HepG2 (cell line): ENCODE data around the gene GLRX2. TPM values are rescaled to one million over a fixed set of nuclear protein-coding genes. Genes with fewer than 3 reads are reported as not detected.
A peak's percentile ranks its signal among the peaks of the same experiment; 100 is the strongest.

Experiments
- ATAC-seq: fragments of 200-7000 bp; cut with Tn5 transposase; 3 replicates; pipeline ENCODE4 v1.9.1; 2020; ENCODE audit warnings: mild to moderate bottlenecking, moderate library complexity
- BruUV-seq: library from RNA; stranded (reverse); fragments of 400-500 nt; replicated peaks from 2 replicates; lab custom pipeline; 2021; lab: Mats Ljungman, UMichigan
- CTCF ChIA-PET: fragments of 300-600 bp; formaldehyde crosslinking; extraction: SDS; loops from one replicate; lab custom pipeline; 2021; ENCODE audit warnings: low total read pairs, inconsistent platforms, low intra/inter-chr PET ratio; lab: Yijun Ruan, JAX
- POLR2A ChIA-PET: fragments of 350-600 bp; sonication (Branson Sonifier 250); formaldehyde crosslinking; loops from one replicate; lab custom pipeline; 2020; ENCODE audit warnings: antibody characterized with exemption, inconsistent platforms; lab: Yijun Ruan, JAX
- DNase-seq: peaks from one replicate; pipeline ENCODE4 v3.0.0-alpha.2; 2015; ENCODE audit warnings: low spot score
- FAIRE-seq: peaks from 3 replicates; lab custom pipeline; 2011; peaks lifted over from hg19 to GRCh38; lab: Jason Lieb, UNC
- H2AFZ ChIP-seq: one replicate; pipeline ENCODE4 v1.6.1; 2011; ENCODE audit warnings: low read length, inconsistent platforms
- H3K27ac ChIP-seq: fragments of 300-600 bp; 3 replicates; pipeline ENCODE4 v1.8.0; 2011; ENCODE audit warnings: mixed run types, mild to moderate bottlenecking, mixed read lengths, low read length, inconsistent platforms; ENCODE audit not compliant: insufficient read depth; ENCODE audit errors: extremely low read length
- H3K27me3 ChIP-seq, 2 experiments: fragments of 200-600 bp in 1 of 2; 2 replicates in 1 of 2; 3 replicates in 1 of 2; pipeline versions ENCODE4 v1.6.0 to v1.8.0; 2011; ENCODE audit warnings: low read length in 2 of 2, mild to moderate bottlenecking in 2 of 2, moderate library complexity in 2 of 2, inconsistent platforms in 1 of 2; ENCODE audit not compliant: insufficient read depth in 2 of 2, control insufficient read depth in 1 of 2
- H3K36me3 ChIP-seq, 2 experiments: fragments of 200-600 bp in 1 of 2; replicated peaks in 1 of 2; 2 replicates in 1 of 2; 3 replicates in 1 of 2; pipeline versions ENCODE4 v1.5.1 to v1.8.0; 2011; ENCODE audit warnings: low read length in 2 of 2, inconsistent platforms in 1 of 2; ENCODE audit not compliant: insufficient read depth in 2 of 2, control insufficient read depth in 1 of 2
- H3K4me1 ChIP-seq: 2 replicates; pipeline ENCODE4 v1.5.1; 2012; ENCODE audit warnings: low read length, inconsistent platforms; ENCODE audit not compliant: insufficient read depth
- H3K4me2 ChIP-seq: 2 replicates; pipeline ENCODE4 v1.6.0; 2011; ENCODE audit warnings: low read depth, low read length, inconsistent platforms
- H3K4me3 ChIP-seq, 3 experiments: fragments of 200-600 bp in 1 of 3; sonication (generic), shearing (Covaris generic) in 1 of 3; replicated peaks in 1 of 3; 2 replicates each; pipeline ENCODE4 v1.5.1; 2011 to 2016; ENCODE audit warnings: low read length in 3 of 3, inconsistent platforms in 2 of 3, low read depth in 2 of 3, mild to moderate bottlenecking in 2 of 3, control low read depth in 1 of 3, mixed read lengths in 1 of 3; ENCODE audit not compliant: insufficient read depth in 1 of 3
- H3K79me2 ChIP-seq: one replicate; pipeline ENCODE4 v1.6.1; 2011; ENCODE audit warnings: low read length, inconsistent platforms; ENCODE audit not compliant: insufficient read depth
- H3K9ac ChIP-seq: 2 replicates; pipeline ENCODE4 v1.6.0; 2011; ENCODE audit warnings: mild to moderate bottlenecking, low read depth, low read length, inconsistent platforms; ENCODE audit not compliant: insufficient read depth
- H3K9me3 ChIP-seq: 2 replicates; pipeline ENCODE4 v1.5.1; 2012; ENCODE audit warnings: mild to moderate bottlenecking, low read length
- H4K20me1 ChIP-seq: 2 replicates; pipeline ENCODE4 v1.6.0; 2011; ENCODE audit warnings: inconsistent platforms, mild to moderate bottlenecking, low read length, moderate library complexity; ENCODE audit not compliant: insufficient read depth
- CREM ChIP-seq, 2 experiments: sonication (generic) in 1 of 2; formaldehyde crosslinking in 1 of 2; IDR thresholded peaks; 2 replicates each; pipeline versions ENCODE4 v1.4.0 to v1.6.1; 2016 to 2020; ENCODE audit warnings: antibody characterized with exemption in 1 of 2, mild to moderate bottlenecking in 1 of 2, missing genetic modification reagents in 1 of 2
- DNMT1 ChIP-seq: sonication (generic); formaldehyde crosslinking; IDR thresholded peaks from 2 replicates; pipeline ENCODE4 v1.5.1; 2020; ENCODE audit warnings: mild to moderate bottlenecking, missing genetic modification reagents
- ERF ChIP-seq: IDR thresholded peaks from 2 replicates; pipeline ENCODE4 v1.6.1; 2018; ENCODE audit warnings: missing biosample characterization, missing genetic modification reagents
- ESRRA ChIP-seq: sonication (generic); formaldehyde crosslinking; IDR thresholded peaks from 2 replicates; pipeline ENCODE4 v1.5.1; 2020; ENCODE audit warnings: mild to moderate bottlenecking, low read depth, missing genetic modification reagents
- JUN ChIP-seq: sonication (generic); formaldehyde crosslinking; IDR thresholded peaks from 2 replicates; pipeline ENCODE4 v1.4.0; 2020; ENCODE audit warnings: mild to moderate bottlenecking, missing genetic modification reagents
- MYPOP ChIP-seq: sonication (generic); formaldehyde crosslinking; IDR thresholded peaks from 2 replicates; pipeline ENCODE4 v1.8.1; 2023; ENCODE audit warnings: mild to moderate bottlenecking, moderate library complexity, missing genetic modification reagents
- NONO ChIP-seq, 2 experiments: fragments of 450-650 bp in 1 of 2; sonication (generic) in 1 of 2; formaldehyde crosslinking in 1 of 2; IDR thresholded peaks in 1 of 2; conservative IDR thresholded peaks in 1 of 2; 2 replicates each; pipeline versions ENCODE4 v1.6.1 to v1.8.0; 2017 to 2022; ENCODE audit warnings: mild to moderate bottlenecking in 1 of 2, missing genetic modification reagents in 1 of 2, moderate library complexity in 1 of 2
- NR2F6 ChIP-seq, 2 experiments: IDR thresholded peaks; 2 replicates each; pipeline ENCODE4 v1.6.1; 2016; ENCODE audit warnings: antibody characterized with exemption in 1 of 2, mild to moderate bottlenecking in 1 of 2
- PAX8 ChIP-seq: sonication (generic); formaldehyde crosslinking; IDR thresholded peaks from 2 replicates; pipeline ENCODE4 v1.8.0; 2022; ENCODE audit warnings: mild to moderate bottlenecking, missing genetic modification reagents, borderline replicate concordance
- PHF20 ChIP-seq: sonication (generic); formaldehyde crosslinking; IDR thresholded peaks from 2 replicates; pipeline ENCODE4 v1.5.0; 2020; ENCODE audit warnings: mild to moderate bottlenecking, missing genetic modification reagents
- PTBP1 ChIP-seq: fragments of 200-400 bp; formaldehyde crosslinking; IDR thresholded peaks from 2 replicates; pipeline ENCODE4 v1.6.1; 2018; ENCODE audit warnings: low read length, low read depth; ENCODE audit not compliant: poor library complexity, severe bottlenecking
- SKI ChIP-seq: fragments of 450-650 bp; IDR thresholded peaks from one replicate; pipeline ENCODE4 v1.6.1; 2018; ENCODE audit warnings: mild to moderate bottlenecking; ENCODE audit not compliant: partially characterized antibody
- ZBTB4 ChIP-seq: sonication (generic); formaldehyde crosslinking; IDR thresholded peaks from 2 replicates; pipeline ENCODE4 v1.4.0; 2020; ENCODE audit warnings: missing genetic modification reagents, mild to moderate bottlenecking, borderline replicate concordance
- ZNF362 ChIP-seq: sonication (generic); formaldehyde crosslinking; IDR thresholded peaks from 2 replicates; pipeline ENCODE4 v1.4.0; 2020; ENCODE audit warnings: missing genetic modification reagents, mild to moderate bottlenecking, borderline replicate concordance
- ZNF460 ChIP-seq: sonication (generic); formaldehyde crosslinking; IDR thresholded peaks from 2 replicates; pipeline ENCODE4 v1.5.1; 2020; ENCODE audit warnings: missing genetic modification reagents, mild to moderate bottlenecking, borderline replicate concordance
- ZNF503 ChIP-seq: sonication (generic); formaldehyde crosslinking; IDR thresholded peaks from 2 replicates; pipeline ENCODE4 v1.4.0; 2020; ENCODE audit warnings: missing genetic modification reagents
- WGBS: methylation state at CpG from one replicate; pipeline ENCODE4 v1.1.6; 2017; ENCODE audit warnings: low lambda C conversion rate; 5-methylcytosine and 5-hydroxymethylcytosine counted together
- in situ Hi-C: cut with HindIII; loops from 2 replicates; pipeline ENCODE4 v1.10.0; 2017; ENCODE audit warnings: low pct_unique_long_range_greater_than_20kb; ENCODE audit not compliant: extremely low pct_ligation_motif_present
- intact Hi-C: fragments of 100-400 bp; cut with micrococcal nuclease; formaldehyde crosslinking; loops from one replicate; pipeline ENCODE4 v1.10.0; 2022; ENCODE audit not compliant: unreplicated experiment
- polyA plus RNA-seq, 8 experiments: library from polyadenylated mRNA; depleted of rRNA in 3 of 8; stranded (reverse) in 7 of 8; unstranded in 1 of 8; fragments of >200 nt; fragmentation: Illumina TruSeq in 4 of 8; extraction: Trizol in 4 of 8; gene quantifications; 2 replicates each; pipeline versions ENCODE4 v1.2.1 to v1.2.3, GENCODE V29; 2011 to 2016; ENCODE audit warnings: low read depth in 4 of 8, missing spikeins in 1 of 8, mixed read lengths in 1 of 8; ENCODE audit not compliant: insufficient read depth in 1 of 8
- total RNA-seq, 5 experiments: library from RNA; depleted of rRNA; stranded (reverse); fragments of >200 nt; fragmentation: Illumina TruSeq; extraction: Trizol; gene quantifications; 2 replicates each; pipeline ENCODE4 v1.2.3, GENCODE V29; 2016; ENCODE audit warnings: low read depth in 1 of 5

GLRX2 gene
- total and polyA plus RNA-seq, 2 of the 13 experiments (the other 11 are each of a cell fraction or from before 2014, with no cell fraction given), result 11.9 to 39.0 TPM

GRCh38 chr1:193115629-193116227 lies 10.5 kb upstream of the GLRX2 start:
- 6% methylated on average over 1 of the region's 1 CpG for WGBS
- Histone ChIP-seq H3K4me1 (peaks cover 61% of the 10 kb centered on the region), H3K4me2 (peak overlapping the region; percentile 60), H2AFZ (no peak overlapping the region), H3K9ac (peak overlapping the region; percentile 37), H3K4me3 (peak overlapping the region; percentile 11 to 48 (median 17); a peak in 1 of 6 replicates), H3K27me3 (no peaks in the 10 kb centered on the region), H3K79me2 (no peaks in the 10 kb centered on the region), H3K36me3 (no peaks in the 10 kb centered on the region), H3K9me3 (no peaks in the 10 kb centered on the region), H3K27ac (peak overlapping the region; percentile 68), H4K20me1 (no peaks in the 10 kb centered on the region)
- no TSS peak for BruUV-seq
- in situ Hi-C loops, result no loop called here
- FAIRE-seq (no peak), DNase-seq (peak; percentile 87), ATAC-seq (peak; percentile 55)
- ChIA-PET POLR2A (interaction anchor here (0.7 to 1.2 kb wide), 4 partner anchors 8 to 57 kb away, joined by 3 to 13 read pairs (median 8); partner anchors contain the start of genes GLRX2, RO60 and UCHL5), CTCF (no interaction called here)
- intact Hi-C loops, result no loop called here
- TF ChIP-seq ZNF460 (CRISPR knock-in tag) (no peak), ZBTB4 (no peak), ERF (no peak), CREM (IDR thresholded peaks at IDR 0.05) (peak; percentile 45; the same call in 1 of the 2 replicates), CREM (CRISPR knock-in tag; IDR thresholded peaks at IDR 0.05) (no peak), NR2F6 (IDR thresholded peaks at IDR 0.05) (peak; percentile 40), NR2F6 (CRISPR knock-in tag; IDR thresholded peaks at IDR 0.05) (peak; percentile 66), ZNF503 (CRISPR knock-in tag) (no peak), JUN (CRISPR knock-in tag) (peak; percentile 72), PHF20 (CRISPR knock-in tag) (no peak), SKI (peak; percentile 34), MYPOP (CRISPR knock-in tag) (no peak), ESRRA (peak; percentile 80), PTBP1 (no peak), NONO (IDR thresholded peaks at IDR 0.05) (no peak), NONO (CRISPR knock-in tag; conservative IDR thresholded peaks at IDR 0.05) (no peak), ZNF362 (CRISPR knock-in tag) (peak; percentile 66; the same call in 1 of the 2 replicates), DNMT1 (CRISPR knock-in tag) (no peak), PAX8 (CRISPR knock-in tag) (no peak)
